Calu3 (cell line): ENCODE measurements around the gene TNFRSF11A. TPM values are rescaled to one million over a fixed set of nuclear protein-coding genes. Genes with fewer than 3 reads are reported as not detected.
A peak's percentile ranks its signal among the peaks of the same experiment; 100 is the strongest.

Source experiments
- BruUV-seq: library from RNA; stranded (reverse); fragments of 400-500 nt; replicated peaks from 2 replicates; lab custom pipeline; 2021; lab: Mats Ljungman, UMichigan
- CTCF ChIA-PET: fragments of 300-600 bp; sonication (Branson Sonifier 250); formaldehyde crosslinking; loops from one replicate; lab custom pipeline; 2022; ENCODE audit warnings: antibody characterized with exemption; lab: Charles Lee
- DNase-seq: peaks from one replicate; pipeline ENCODE4 v3.0.0; 2022
- H3K27ac Mint-ChIP-seq: one replicate; pipeline ENCODE4 v1.8.0; 2022; ENCODE audit warnings: mixed read lengths; ENCODE audit not compliant: unreplicated experiment
- H3K27me3 Mint-ChIP-seq: one replicate; pipeline ENCODE4 v1.8.0; 2022; ENCODE audit warnings: mixed read lengths; ENCODE audit not compliant: unreplicated experiment
- H3K36me3 Mint-ChIP-seq: one replicate; pipeline ENCODE4 v1.8.0; 2022; ENCODE audit warnings: mild to moderate bottlenecking, moderate library complexity, mixed read lengths; ENCODE audit not compliant: insufficient read depth, unreplicated experiment
- H3K4me1 Mint-ChIP-seq: one replicate; pipeline ENCODE4 v1.8.0; 2022; ENCODE audit warnings: mild to moderate bottlenecking, low read depth, mixed read lengths; ENCODE audit not compliant: unreplicated experiment
- H3K4me3 Mint-ChIP-seq: one replicate; pipeline ENCODE4 v1.8.0; 2022; ENCODE audit warnings: mild to moderate bottlenecking, low read depth, moderate library complexity, mixed read lengths; ENCODE audit not compliant: unreplicated experiment
- H3K9me3 Mint-ChIP-seq: one replicate; pipeline ENCODE4 v1.8.0; 2022; ENCODE audit warnings: low read depth, mixed read lengths; ENCODE audit not compliant: unreplicated experiment
- intact Hi-C: fragments of 100-400 bp; cut with micrococcal nuclease; formaldehyde crosslinking; loops from one replicate; pipeline ENCODE4 v1.10.0; 2022; ENCODE audit not compliant: unreplicated experiment
- total RNA-seq: library from RNA; stranded (reverse); gene quantifications from 2 replicates; pipeline ENCODE4 v1.2.3, GENCODE V29; 2022
- TF ChIP-seq, protein P1 (sequence below): fragments of 200-600 bp; IDR thresholded peaks from one replicate; pipeline ENCODE4 v1.8.0; 2022; ENCODE audit warnings: antibody characterized with exemption; ENCODE audit not compliant: unreplicated experiment

The TNFRSF11A gene
- total RNA-seq, 1 experiment from 2014 or later: 94.6 TPM

DNA sequence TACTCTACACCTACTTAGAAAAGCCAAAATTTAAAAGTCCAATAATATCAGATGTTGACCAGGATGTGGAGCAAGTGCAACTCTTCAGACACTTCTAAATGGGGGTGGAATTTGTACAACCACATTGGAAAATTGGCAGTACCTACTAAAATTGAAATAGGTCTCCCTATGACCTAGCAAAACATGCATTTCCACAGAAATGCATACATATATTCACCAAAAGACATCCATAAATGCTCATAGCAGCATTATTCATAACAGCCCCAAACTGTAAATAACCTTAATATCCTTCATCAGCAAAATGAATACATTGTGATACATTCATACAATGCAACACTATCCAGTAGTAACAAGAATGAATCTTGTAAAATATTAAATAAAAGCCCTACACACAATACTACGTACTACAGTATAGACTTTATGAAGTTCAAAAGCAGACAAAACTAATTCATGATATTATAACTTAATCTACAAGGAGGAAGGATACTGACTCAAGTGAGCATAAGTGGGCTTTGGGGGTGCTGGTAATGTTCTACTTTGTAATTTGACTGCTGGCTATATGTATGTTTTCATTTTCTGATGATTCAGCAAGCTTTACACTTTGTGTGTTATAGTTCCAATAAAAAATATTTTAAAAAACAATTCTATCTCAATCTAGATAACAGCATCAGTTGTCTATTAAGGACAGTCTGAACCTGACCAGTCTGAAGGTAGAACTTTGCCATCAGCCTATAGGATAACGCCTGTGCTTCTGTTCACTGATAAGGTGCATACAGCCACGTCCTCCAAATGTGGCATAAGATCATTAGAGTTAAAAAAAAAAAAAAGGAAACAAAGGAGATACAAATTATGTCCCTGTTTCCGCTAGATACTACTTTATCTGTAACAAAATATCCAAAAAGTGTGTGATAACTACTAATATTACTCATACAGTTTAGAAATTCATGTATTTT, 6.6 kb upstream of the TNFRSF11A start:
- CTCF ChIA-PET: no interaction called here
- Mint-ChIP-seq H3K4me3 (no peak overlapping the region), H3K4me1 (peaks cover 20% of the 10 kb centered on the region), H3K27me3 (no peaks in the 10 kb centered on the region), H3K27ac (no peak overlapping the region), H3K9me3 (no peaks in the 10 kb centered on the region), H3K36me3 (peaks cover 7% of the 10 kb centered on the region)
- no TSS peak for BruUV-seq
- TF ChIP-seq, protein P1, sequence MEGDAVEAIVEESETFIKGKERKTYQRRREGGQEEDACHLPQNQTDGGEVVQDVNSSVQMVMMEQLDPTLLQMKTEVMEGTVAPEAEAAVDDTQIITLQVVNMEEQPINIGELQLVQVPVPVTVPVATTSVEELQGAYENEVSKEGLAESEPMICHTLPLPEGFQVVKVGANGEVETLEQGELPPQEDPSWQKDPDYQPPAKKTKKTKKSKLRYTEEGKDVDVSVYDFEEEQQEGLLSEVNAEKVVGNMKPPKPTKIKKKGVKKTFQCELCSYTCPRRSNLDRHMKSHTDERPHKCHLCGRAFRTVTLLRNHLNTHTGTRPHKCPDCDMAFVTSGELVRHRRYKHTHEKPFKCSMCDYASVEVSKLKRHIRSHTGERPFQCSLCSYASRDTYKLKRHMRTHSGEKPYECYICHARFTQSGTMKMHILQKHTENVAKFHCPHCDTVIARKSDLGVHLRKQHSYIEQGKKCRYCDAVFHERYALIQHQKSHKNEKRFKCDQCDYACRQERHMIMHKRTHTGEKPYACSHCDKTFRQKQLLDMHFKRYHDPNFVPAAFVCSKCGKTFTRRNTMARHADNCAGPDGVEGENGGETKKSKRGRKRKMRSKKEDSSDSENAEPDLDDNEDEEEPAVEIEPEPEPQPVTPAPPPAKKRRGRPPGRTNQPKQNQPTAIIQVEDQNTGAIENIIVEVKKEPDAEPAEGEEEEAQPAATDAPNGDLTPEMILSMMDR: no peak
- DNase-seq: no peak
- intact Hi-C loops: no loop called here

DNA sequence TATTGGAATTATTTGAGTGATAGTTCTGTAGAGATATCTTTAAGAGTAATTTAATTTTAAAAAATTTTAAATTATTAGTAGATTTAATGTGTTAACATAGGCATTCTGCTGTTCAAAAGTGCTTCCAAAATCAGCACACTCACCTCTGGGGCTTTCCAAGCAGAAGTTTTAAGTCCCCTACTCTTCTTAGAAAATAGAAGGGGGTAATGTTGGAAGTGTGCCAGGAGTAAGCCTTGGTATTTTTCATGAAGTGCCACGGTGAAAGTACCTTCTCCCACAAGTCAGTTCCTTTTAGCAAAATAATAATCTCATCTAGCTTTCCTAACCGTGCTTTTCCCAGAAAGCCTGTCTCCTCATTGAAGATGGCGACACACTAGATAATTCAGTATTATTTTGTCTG, 3.9 kb upstream of the TNFRSF11A start:
- H3K4me3 Mint-ChIP-seq: no peak overlapping the region
- H3K4me1 Mint-ChIP-seq: peaks cover 34% of the 10 kb centered on the region
- intact Hi-C loops: loop anchor here (5.0 kb wide), 1 partner anchor 134 kb away; the partner anchor contains the start of genes PIGN and RELCH
- no peak for DNase-seq
- peaks cover 29% of the 10 kb centered on the region for H3K36me3 Mint-ChIP-seq
- H3K27me3 Mint-ChIP-seq: no peaks in the 10 kb centered on the region
- H3K27ac Mint-ChIP-seq: no peak overlapping the region
- CTCF ChIA-PET: interaction anchor here (1.0 to 1.6 kb wide), 2 partner anchors 9 to 12 kb away, joined by 3 to 5 read pairs; no protein-coding TSS in a partner anchor
- TF ChIP-seq, protein P1: no peak
- no TSS peak for BruUV-seq
- H3K9me3 Mint-ChIP-seq: no peaks in the 10 kb centered on the region

DNA sequence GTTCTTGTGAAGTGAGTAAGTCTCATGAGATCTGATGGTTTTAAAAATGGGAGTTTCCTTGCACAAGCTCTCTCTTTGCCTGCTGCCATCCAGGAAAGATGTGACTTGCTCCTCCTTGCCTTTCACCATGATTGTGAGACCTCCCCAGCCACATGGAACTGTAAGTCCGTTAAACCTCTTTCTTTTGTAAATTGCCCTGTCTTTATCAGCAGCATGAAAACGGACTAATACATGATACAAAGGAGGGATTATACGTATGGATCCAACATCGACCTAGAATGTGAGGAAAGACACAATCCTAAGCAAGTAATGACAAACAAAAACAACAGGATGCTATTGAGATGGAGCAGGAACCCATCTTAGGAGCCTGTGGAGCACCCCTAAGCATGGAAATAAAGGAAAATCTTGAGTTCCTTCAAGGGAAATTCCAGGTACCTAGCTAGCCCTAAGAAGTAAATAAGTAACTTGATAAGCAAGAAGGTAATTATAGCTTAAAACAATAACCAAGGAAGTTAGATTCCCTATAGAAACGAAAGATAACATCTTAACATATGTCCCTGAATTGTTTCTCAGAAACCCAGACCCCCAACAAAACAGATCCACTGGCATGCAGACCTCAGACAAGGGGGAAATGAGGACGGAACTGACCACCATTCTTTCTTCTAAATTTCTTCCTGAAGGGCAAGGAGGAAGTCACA, 1.5 kb upstream of the TNFRSF11A start:
- CTCF ChIA-PET: interaction anchor here (0.5 to 2.4 kb wide), 4 partner anchors 77 to 459 kb away, joined by 3 to 13 read pairs (median 4); no protein-coding TSS in a partner anchor

More for the DNA sequence above, 1.5 kb upstream of the TNFRSF11A start:
- intact Hi-C loops: loop anchor here (5.0 kb wide), 1 partner anchor 136 kb away; the partner anchor contains the start of genes PIGN and RELCH
- no peaks in the 10 kb centered on the region for H3K27me3 Mint-ChIP-seq
- H3K9me3 Mint-ChIP-seq: no peaks in the 10 kb centered on the region
- peaks cover 47% of the 10 kb centered on the region for H3K4me1 Mint-ChIP-seq
- TF ChIP-seq, protein P1: no peak
- no peak for DNase-seq
- H3K36me3 Mint-ChIP-seq: peaks cover 50% of the 10 kb centered on the region
- peak overlapping the region; percentile 64 for H3K27ac Mint-ChIP-seq
- peak overlapping the region; percentile 90 for H3K4me3 Mint-ChIP-seq
- no TSS peak for BruUV-seq
